OCI-LY1 (cell line): ENCODE results near the gene ITIH5.

Experiments
- H2AFZ ChIP-seq: fragments of 200-600 bp; sonication (generic), shearing (Covaris generic); 2 replicates; pipeline ENCODE4 v1.6.0; 2014; ENCODE audit warnings: antibody characterized with exemption, mild to moderate bottlenecking, low read length
- H3F3A ChIP-seq: fragments of 200-600 bp; sonication (generic), shearing (Covaris generic); 2 replicates; pipeline ENCODE4 v1.6.0; 2014; ENCODE audit warnings: mild to moderate bottlenecking, antibody characterized with exemption, low read length, moderate library complexity; ENCODE audit not compliant: insufficient read depth
- H3K27ac ChIP-seq: fragments of 200-600 bp; sonication (generic); 2 replicates; pipeline ENCODE4 v1.5.1; 2014; ENCODE audit warnings: low read length, mixed run types, mild to moderate bottlenecking, low read depth; ENCODE audit not compliant: poor library complexity, severe bottlenecking
- H3K27me3 ChIP-seq: fragments of 200-600 bp; sonication (generic); 2 replicates; pipeline ENCODE4 v1.6.0; 2014; ENCODE audit warnings: antibody characterized with exemption, mild to moderate bottlenecking, low read length, moderate library complexity; ENCODE audit not compliant: insufficient read depth
- H3K36me3 ChIP-seq: fragments of 200-600 bp; sonication (generic); 2 replicates; pipeline ENCODE4 v1.6.1; 2014; ENCODE audit warnings: mild to moderate bottlenecking, antibody characterized with exemption, low read length, moderate library complexity, mixed read lengths; ENCODE audit not compliant: insufficient read depth
- H3K4me1 ChIP-seq: fragments of 200-600 bp; sonication (generic); 2 replicates; pipeline ENCODE4 v1.5.1; 2014; ENCODE audit warnings: mild to moderate bottlenecking, low read length, moderate library complexity; ENCODE audit not compliant: insufficient read depth, severe bottlenecking
- H3K4me2 ChIP-seq: fragments of 200-600 bp; sonication (generic), shearing (Covaris generic); 2 replicates; pipeline ENCODE4 v1.6.1; 2014; ENCODE audit warnings: low read length
- H3K4me3 ChIP-seq: fragments of 200-600 bp; sonication (generic); 2 replicates; pipeline ENCODE4 v1.5.1; 2014; ENCODE audit warnings: low read length, low read depth, mild to moderate bottlenecking, mixed read lengths; ENCODE audit not compliant: poor library complexity, severe bottlenecking
- H3K79me2 ChIP-seq: fragments of 200-600 bp; shearing (Covaris generic); 2 replicates; pipeline ENCODE4 v1.6.1; 2016; ENCODE audit warnings: mixed run types, low read length, mixed read lengths; ENCODE audit not compliant: insufficient read depth
- H3K9ac ChIP-seq: fragments of 200-600 bp; sonication (generic), shearing (Covaris generic); 2 replicates; pipeline ENCODE4 v1.6.1; 2014; ENCODE audit warnings: mild to moderate bottlenecking, low read length, mixed read lengths
- H3K9me2 ChIP-seq: fragments of 200-600 bp; sonication (generic), shearing (Covaris generic); 2 replicates; pipeline ENCODE4 v1.6.1; 2014; ENCODE audit warnings: low read depth, mild to moderate bottlenecking, low read length, mixed read lengths
- H3K9me3 ChIP-seq: fragments of 200-600 bp; shearing (Covaris generic); 2 replicates; pipeline ENCODE4 v1.6.1; 2014; ENCODE audit warnings: low read length, mixed read lengths
- H4K20me1 ChIP-seq: fragments of 200-600 bp; sonication (generic), shearing (Covaris generic); 2 replicates; pipeline ENCODE4 v1.6.0; 2016; ENCODE audit warnings: mild to moderate bottlenecking, low read length; ENCODE audit not compliant: insufficient read depth
- CTCF ChIP-seq: fragments of 200-600 bp; sonication (generic), shearing (Covaris generic); IDR thresholded peaks from 2 replicates; pipeline ENCODE4 v1.5.1; 2017; ENCODE audit warnings: mild to moderate bottlenecking, antibody characterized with exemption, low read length, moderate library complexity, mixed read lengths
- EZH2 ChIP-seq: fragments of 200-600 bp; sonication (generic), shearing (Covaris generic); IDR thresholded peaks from 2 replicates; pipeline ENCODE4 v1.8.0; 2017; ENCODE audit warnings: borderline replicate concordance, mixed run types, mild to moderate bottlenecking, antibody characterized with exemption, low read length, moderate library complexity, mixed read lengths

ITIH5 gene

GRCh38 chr10:7541137-7542087 is 125.4 kb downstream of the ITIH5 start:
- H3K4me3 ChIP-seq, result no peak overlapping the region
- no peaks in the 10 kb centered on the region; the same call in 1 of the 2 replicates for H3K36me3 ChIP-seq
- no peaks in the 10 kb centered on the region for H3K27me3 ChIP-seq
- no peak for TF ChIP-seq CTCF
- no peak for TF ChIP-seq EZH2
- H3K27ac ChIP-seq, result no peak overlapping the region
- no peaks in the 10 kb centered on the region for H3K4me1 ChIP-seq
- no peaks in the 10 kb centered on the region for H3K79me2 ChIP-seq
- no peaks in the 10 kb centered on the region for H3K9me3 ChIP-seq
- no peak overlapping the region for H2AFZ ChIP-seq
- H3F3A ChIP-seq, result no peaks in the 10 kb centered on the region
- H3K4me2 ChIP-seq, result no peak overlapping the region
- no peaks in the 10 kb centered on the region for H3K9me2 ChIP-seq
- no peak overlapping the region for H3K9ac ChIP-seq
- H4K20me1 ChIP-seq, result no peaks in the 10 kb centered on the region

- Histone ChIP-seq H3K9me2 (no peaks in the 10 kb centered on the region), H3K79me2 (no peaks in the 10 kb centered on the region), H3K36me3 (no peaks in the 10 kb centered on the region; the same call in 1 of the 2 replicates), H3K27ac (no peak overlapping the region), H3K4me3 (no peak overlapping the region), H3K4me1 (no peaks in the 10 kb centered on the region), H3F3A (no peaks in the 10 kb centered on the region), H3K9me3 (no peaks in the 10 kb centered on the region), H3K27me3 (no peaks in the 10 kb centered on the region), H2AFZ (no peak overlapping the region), H3K9ac (no peak overlapping the region), H3K4me2 (no peak overlapping the region), H4K20me1 (no peaks in the 10 kb centered on the region)
- TF ChIP-seq CTCF, result no peak
- TF ChIP-seq EZH2, result no peak
These were observed 127.7 kb downstream of the ITIH5 start for GRCh38 chr10:7538970-7539654.

- Histone ChIP-seq H3K9me2 (no peaks in the 10 kb centered on the region), H3K9ac (no peak overlapping the region), H3K36me3 (no peaks in the 10 kb centered on the region; the same call in 1 of the 2 replicates), H3K4me2 (no peak overlapping the region), H3K9me3 (no peaks in the 10 kb centered on the region), H3F3A (no peaks in the 10 kb centered on the region), H3K27ac (no peak overlapping the region), H3K4me3 (no peak overlapping the region), H2AFZ (no peak overlapping the region), H3K4me1 (no peaks in the 10 kb centered on the region), H4K20me1 (no peaks in the 10 kb centered on the region), H3K27me3 (no peaks in the 10 kb centered on the region), H3K79me2 (no peaks in the 10 kb centered on the region)
- TF ChIP-seq CTCF (no peak), EZH2 (no peak)
These were observed 129.6 kb downstream of the ITIH5 start for GRCh38 chr10:7537126-7537525.
